Endothelial cell of umbilical vein (primary cell): ENCODE results near the gene INSYN2B.
A peak's percentile ranks its signal among the peaks of the same experiment; 100 is the strongest.

Experiments
- EZH2 ChIP-seq: IDR thresholded peaks from 2 replicates; pipeline ENCODE4 v1.6.1; 2012; ENCODE audit warnings: borderline replicate concordance, low read depth, mild to moderate bottlenecking, moderate library complexity, low read length, inconsistent platforms; ENCODE audit not compliant: severe bottlenecking
- FOS ChIP-seq: IDR thresholded peaks from 2 replicates; pipeline ENCODE4 v1.6.1; 2011; ENCODE audit warnings: mild to moderate bottlenecking, low read length, moderate library complexity, borderline replicate concordance; ENCODE audit not compliant: insufficient read depth
- GATA2 ChIP-seq: IDR thresholded peaks from 2 replicates; pipeline ENCODE4 v1.7.0; 2011; ENCODE audit warnings: low read depth, mild to moderate bottlenecking, moderate library complexity, mixed read lengths, low read length; ENCODE audit not compliant: insufficient read length, insufficient read depth
- JUN ChIP-seq: IDR thresholded peaks from 2 replicates; pipeline ENCODE4 v1.6.1; 2011; ENCODE audit warnings: borderline replicate concordance, low read depth; ENCODE audit not compliant: insufficient read length, insufficient read depth
- MYC ChIP-seq: IDR thresholded peaks from one replicate; pipeline ENCODE4 v1.6.1; 2011; ENCODE audit warnings: mild to moderate bottlenecking, low read depth, low read length
- POLR2A ChIP-seq: IDR thresholded peaks from 2 replicates; pipeline ENCODE4 v1.6.1; 2012; ENCODE audit warnings: low read depth, mild to moderate bottlenecking, control low read depth, low read length
- POLR2AphosphoS5 ChIP-seq: IDR thresholded peaks from 2 replicates; pipeline ENCODE4 v1.6.1; 2012; ENCODE audit warnings: low read depth, mild to moderate bottlenecking, control low read depth, low read length, moderate library complexity; ENCODE audit not compliant: insufficient read depth
- TF ChIP-seq, protein P1 (sequence below), 2 donors: IDR thresholded peaks; 1 replicate in 1 of 2; 2 replicates in 1 of 2; pipeline ENCODE4 v1.5.1; 2011; ENCODE audit warnings: low read length in 2 of 2, mild to moderate bottlenecking in 2 of 2, moderate library complexity in 2 of 2, control low read depth in 1 of 2, inconsistent platforms in 1 of 2, low read depth in 1 of 2; ENCODE audit not compliant: insufficient read depth in 1 of 2; ENCODE audit errors: extremely low read depth in 1 of 2
- TF ChIP-seq, protein P2 (sequence below): IDR thresholded peaks from 2 replicates; pipeline ENCODE4 v1.6.1; 2011; ENCODE audit not compliant: insufficient read depth, insufficient read length

DNA sequence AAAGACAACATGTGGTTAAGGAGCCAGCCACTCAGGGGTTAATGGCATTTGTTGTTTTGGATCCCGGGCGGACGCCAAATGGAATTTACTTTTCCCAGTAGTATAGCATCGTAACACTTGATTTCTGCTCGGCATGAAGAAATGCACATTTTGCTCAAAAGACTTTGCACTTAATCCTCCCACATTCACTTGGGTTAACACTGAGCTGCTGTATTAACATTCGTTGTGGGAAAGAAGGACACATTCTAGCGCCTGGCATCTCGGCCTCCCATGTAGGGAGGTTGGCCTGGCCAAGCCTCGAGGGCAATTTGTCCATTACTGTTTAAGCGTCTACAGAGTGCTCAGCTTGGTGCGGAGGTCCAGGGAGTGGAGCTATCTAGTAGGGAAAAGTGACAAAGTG lies 32.3 kb upstream of the INSYN2B start:
- TF ChIP-seq, protein P1, sequence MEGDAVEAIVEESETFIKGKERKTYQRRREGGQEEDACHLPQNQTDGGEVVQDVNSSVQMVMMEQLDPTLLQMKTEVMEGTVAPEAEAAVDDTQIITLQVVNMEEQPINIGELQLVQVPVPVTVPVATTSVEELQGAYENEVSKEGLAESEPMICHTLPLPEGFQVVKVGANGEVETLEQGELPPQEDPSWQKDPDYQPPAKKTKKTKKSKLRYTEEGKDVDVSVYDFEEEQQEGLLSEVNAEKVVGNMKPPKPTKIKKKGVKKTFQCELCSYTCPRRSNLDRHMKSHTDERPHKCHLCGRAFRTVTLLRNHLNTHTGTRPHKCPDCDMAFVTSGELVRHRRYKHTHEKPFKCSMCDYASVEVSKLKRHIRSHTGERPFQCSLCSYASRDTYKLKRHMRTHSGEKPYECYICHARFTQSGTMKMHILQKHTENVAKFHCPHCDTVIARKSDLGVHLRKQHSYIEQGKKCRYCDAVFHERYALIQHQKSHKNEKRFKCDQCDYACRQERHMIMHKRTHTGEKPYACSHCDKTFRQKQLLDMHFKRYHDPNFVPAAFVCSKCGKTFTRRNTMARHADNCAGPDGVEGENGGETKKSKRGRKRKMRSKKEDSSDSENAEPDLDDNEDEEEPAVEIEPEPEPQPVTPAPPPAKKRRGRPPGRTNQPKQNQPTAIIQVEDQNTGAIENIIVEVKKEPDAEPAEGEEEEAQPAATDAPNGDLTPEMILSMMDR (IDR thresholded peaks at IDR 0.05; ENCODE audit: extremely low read depth in 1 of 2, insufficient read depth in 1 of 2, low read depth in 1 of 2, low read length in 2 of 2) = no peak
- TF ChIP-seq POLR2A (no peak), POLR2AphosphoS5 (no peak), GATA2 (no peak), EZH2 (peak; percentile 4), JUN (no peak), FOS (no peak), MYC (no peak)
- TF ChIP-seq, protein P2, sequence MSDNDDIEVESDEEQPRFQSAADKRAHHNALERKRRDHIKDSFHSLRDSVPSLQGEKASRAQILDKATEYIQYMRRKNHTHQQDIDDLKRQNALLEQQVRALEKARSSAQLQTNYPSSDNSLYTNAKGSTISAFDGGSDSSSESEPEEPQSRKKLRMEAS = no peak
